HG03159 (cell line): ENCODE measurements around the gene LGALS9B.
"Not testable (repeated sequence)": the region's sequence is repeated elsewhere in the genome, so short reads cannot be mapped to it uniquely, and the experiment has no call there.

ENCODE experiments used
- ATAC-seq: cut with Tn5 transposase; IDR thresholded peaks from one replicate; pipeline ENCODE4 v1.9.1; 2021; ENCODE audit warnings: mild to moderate bottlenecking, moderate library complexity; ENCODE audit not compliant: unreplicated experiment

The LGALS9B gene

GRCh38 chr17:20467447-20467846 lies at the start of gene LGALS9B:
Gene LGALS9B, minus strand, starts transcription at chr17:20467539. Its CDS starts 69 bp downstream, at chr17:20467470.
- peak; percentile 84 for ATAC-seq

GRCh38 chr17:20516986-20517385 lies 49.6 kb upstream of the LGALS9B start:
- ATAC-seq = not testable (repeated sequence)

- not testable (repeated sequence) for ATAC-seq
Measured at GRCh38 chr17:20515099-20515498, 47.8 kb upstream of the LGALS9B start.

GRCh38 chr17:20513539-20513938 lies 46.2 kb upstream of the LGALS9B start:
- ATAC-seq = not testable (repeated sequence)

- ATAC-seq = not testable (repeated sequence)
Measured at GRCh38 chr17:20512378-20512777, 45.0 kb upstream of the LGALS9B start.

GRCh38 chr17:20511778-20512177 lies 44.4 kb upstream of the LGALS9B start:
- not testable (repeated sequence) for ATAC-seq

- ATAC-seq = not testable (repeated sequence)
Measured at GRCh38 chr17:20505333-20505732, 38.0 kb upstream of the LGALS9B start.

- ATAC-seq = not testable (repeated sequence)
Measured at GRCh38 chr17:20504388-20505066, 37.2 kb upstream of the LGALS9B start.

- ATAC-seq = not testable (repeated sequence)
Measured at GRCh38 chr17:20501896-20502295, 34.6 kb upstream of the LGALS9B start.

GRCh38 chr17:20500346-20500745 lies 33.0 kb upstream of the LGALS9B start:
- not testable (repeated sequence) for ATAC-seq

GRCh38 chr17:20495420-20495819 lies 28.1 kb upstream of the LGALS9B start:
- not testable (repeated sequence) for ATAC-seq

- not testable (repeated sequence) for ATAC-seq
Measured at GRCh38 chr17:20494735-20495134, 27.4 kb upstream of the LGALS9B start.

GRCh38 chr17:20494147-20494546 lies 26.8 kb upstream of the LGALS9B start:
- not testable (repeated sequence) for ATAC-seq

- not testable (repeated sequence) for ATAC-seq
Measured at GRCh38 chr17:20492971-20493370, 25.6 kb upstream of the LGALS9B start.

- not testable (repeated sequence) for ATAC-seq
Measured at GRCh38 chr17:20492099-20492498, 24.8 kb upstream of the LGALS9B start.

GRCh38 chr17:20484930-20485329 lies 17.6 kb upstream of the LGALS9B start:
- ATAC-seq = not testable (repeated sequence)

- not testable (repeated sequence) for ATAC-seq
Measured at GRCh38 chr17:20479889-20480591, 12.7 kb upstream of the LGALS9B start.

GRCh38 chr17:20477398-20478071 lies 10.2 kb upstream of the LGALS9B start:
- ATAC-seq = not testable (repeated sequence)

GRCh38 chr17:20475137-20475831 lies 7.9 kb upstream of the LGALS9B start:
- ATAC-seq = not testable (repeated sequence)

- ATAC-seq = not testable (repeated sequence)
Measured at GRCh38 chr17:20474081-20474480, 6.7 kb upstream of the LGALS9B start.

- ATAC-seq = not testable (repeated sequence)
Measured at GRCh38 chr17:20469946-20470345, 2.6 kb upstream of the LGALS9B start.
